ENCODE data around the gene MPHOSPH9. TPM values are rescaled to one million over a fixed set of nuclear protein-coding genes. Genes with fewer than 3 reads are reported as not detected.

Gene MPHOSPH9
- total RNA-seq, 4 donors from 2014 or later = 14.2 to 25.3 (median 15.1) TPM

- H3K9me3 ChIP-seq = no peaks in the 10 kb centered on the region
- WGBS = 90% methylated on average over 17 of the region's 19 CpGs
- DNase-seq (ENCODE audit: extremely low spot score) = no peak
- peaks cover 24 to 36% (median 35%) of the 10 kb centered on the region in 4 donors for H3K4me1 ChIP-seq
- peaks cover 17 to 50% (median 44%) of the 10 kb centered on the region in 4 donors for H3K36me3 ChIP-seq
- TF ChIP-seq POLR2A (IDR thresholded peaks at IDR 0.05; ENCODE audit: low read depth) (no peak), POLR2AphosphoS5 (IDR thresholded peaks at IDR 0.05) (no peak), EP300 (IDR thresholded peaks at IDR 0.05) (no peak)
- TF ChIP-seq, protein P1, sequence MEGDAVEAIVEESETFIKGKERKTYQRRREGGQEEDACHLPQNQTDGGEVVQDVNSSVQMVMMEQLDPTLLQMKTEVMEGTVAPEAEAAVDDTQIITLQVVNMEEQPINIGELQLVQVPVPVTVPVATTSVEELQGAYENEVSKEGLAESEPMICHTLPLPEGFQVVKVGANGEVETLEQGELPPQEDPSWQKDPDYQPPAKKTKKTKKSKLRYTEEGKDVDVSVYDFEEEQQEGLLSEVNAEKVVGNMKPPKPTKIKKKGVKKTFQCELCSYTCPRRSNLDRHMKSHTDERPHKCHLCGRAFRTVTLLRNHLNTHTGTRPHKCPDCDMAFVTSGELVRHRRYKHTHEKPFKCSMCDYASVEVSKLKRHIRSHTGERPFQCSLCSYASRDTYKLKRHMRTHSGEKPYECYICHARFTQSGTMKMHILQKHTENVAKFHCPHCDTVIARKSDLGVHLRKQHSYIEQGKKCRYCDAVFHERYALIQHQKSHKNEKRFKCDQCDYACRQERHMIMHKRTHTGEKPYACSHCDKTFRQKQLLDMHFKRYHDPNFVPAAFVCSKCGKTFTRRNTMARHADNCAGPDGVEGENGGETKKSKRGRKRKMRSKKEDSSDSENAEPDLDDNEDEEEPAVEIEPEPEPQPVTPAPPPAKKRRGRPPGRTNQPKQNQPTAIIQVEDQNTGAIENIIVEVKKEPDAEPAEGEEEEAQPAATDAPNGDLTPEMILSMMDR (IDR thresholded peaks at IDR 0.05) = no peak
- H3K4me3 ChIP-seq = no peak overlapping the region
- no peak overlapping the region for H3K27ac ChIP-seq (replicated peaks in 1 of 4)
- intact Hi-C loops (cut with DNase I) = no loop called here
- H3K27me3 ChIP-seq = no peaks in the 10 kb centered on the region
Observed at GRCh38 chr12:123266679-123267277, 33.8 kb upstream of the MPHOSPH9 start.

DNA sequence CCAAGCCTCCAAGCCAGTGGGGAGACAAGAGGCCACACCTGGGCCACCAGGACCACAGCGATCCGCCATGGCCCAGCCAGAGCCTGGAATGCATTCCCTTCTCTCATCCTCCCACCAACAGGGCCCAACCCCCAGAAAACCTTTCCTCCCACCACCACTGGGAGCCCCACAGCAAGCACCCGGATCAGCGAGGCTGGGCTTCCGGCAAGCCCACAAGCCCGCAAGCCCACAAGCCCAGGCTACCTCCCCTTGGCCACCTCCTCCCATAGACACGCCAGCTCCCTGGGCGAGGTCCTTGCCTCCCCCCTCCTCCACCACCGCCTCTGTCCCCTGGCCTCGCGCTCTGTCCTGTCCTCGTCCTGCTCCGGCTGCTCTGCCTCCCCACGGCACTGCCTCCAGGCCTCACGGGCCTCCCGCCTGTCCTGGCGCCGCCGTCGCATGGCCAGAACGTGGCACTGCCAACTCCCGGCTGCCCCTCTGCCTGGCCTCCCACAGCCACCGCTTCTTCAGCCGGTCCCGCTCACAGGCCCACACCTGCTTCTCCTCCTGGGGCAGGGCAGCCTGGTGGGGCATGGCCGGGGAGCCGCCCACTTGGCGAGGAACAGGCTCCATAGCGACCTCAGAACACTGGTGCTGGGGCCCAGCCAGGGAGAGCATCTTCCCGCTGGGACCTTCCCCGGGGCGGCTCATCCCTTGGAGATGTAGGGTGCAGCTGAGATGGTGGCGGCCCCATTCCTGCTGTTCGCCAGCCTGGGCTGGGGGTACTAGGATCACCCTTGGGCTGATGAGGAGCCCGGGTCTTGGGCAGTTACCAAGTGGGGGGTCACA, 33.1 kb upstream of the MPHOSPH9 start:
- peaks cover 24 to 36% (median 35%) of the 10 kb centered on the region in 4 donors for H3K4me1 ChIP-seq
- no peaks in the 10 kb centered on the region for H3K27me3 ChIP-seq
- intact Hi-C loops (cut with DNase I) = no loop called here
- DNase-seq (ENCODE audit: extremely low spot score) = no peak
- H3K36me3 ChIP-seq = peaks cover 22 to 58% (median 51%) of the 10 kb centered on the region in 4 donors
- WGBS = 80% methylated on average over 21 of the region's 35 CpGs
- TF ChIP-seq POLR2A (IDR thresholded peaks at IDR 0.05; ENCODE audit: low read depth) = no peak
- no peak for TF ChIP-seq POLR2AphosphoS5 (IDR thresholded peaks at IDR 0.05)
- TF ChIP-seq EP300 (IDR thresholded peaks at IDR 0.05) = no peak
- TF ChIP-seq, protein P1 (IDR thresholded peaks at IDR 0.05) = no peak
- no peaks in the 10 kb centered on the region for H3K9me3 ChIP-seq
- H3K4me3 ChIP-seq = no peak overlapping the region
- no peak overlapping the region for H3K27ac ChIP-seq (replicated peaks in 1 of 4)

DNA sequence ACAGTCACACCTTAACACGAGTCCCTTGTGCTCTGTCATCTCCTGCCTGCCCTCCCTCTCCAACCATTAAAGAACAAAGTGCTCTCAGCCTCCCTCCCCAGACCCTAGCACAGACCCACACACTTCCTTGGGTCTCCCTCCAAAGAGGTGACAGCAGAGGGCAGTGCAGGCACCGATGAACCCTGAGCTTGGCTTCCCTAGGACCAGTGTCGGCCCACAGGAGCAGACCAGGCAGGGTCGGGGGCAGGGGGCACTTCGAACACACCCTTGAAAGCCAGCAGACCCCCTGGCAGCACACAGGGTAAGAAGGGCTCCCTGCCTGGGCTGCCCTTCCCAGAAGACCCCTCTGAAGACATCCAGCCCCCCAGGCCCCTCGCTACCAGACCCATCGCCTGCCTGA, 31.7 kb upstream of the MPHOSPH9 start:
- no peaks in the 10 kb centered on the region for H3K27me3 ChIP-seq
- WGBS = 68% methylated on average over 3 of the region's 7 CpGs
- no peak overlapping the region for H3K4me3 ChIP-seq
- no peaks in the 10 kb centered on the region for H3K9me3 ChIP-seq
- H3K4me1 ChIP-seq = peaks cover 17 to 25% (median 24%) of the 10 kb centered on the region in 4 donors
- H3K36me3 ChIP-seq = peaks cover 22 to 71% (median 64%) of the 10 kb centered on the region in 4 donors
- intact Hi-C loops (cut with DNase I) = no loop called here
- TF ChIP-seq, protein P1 (IDR thresholded peaks at IDR 0.05) = peak in 1 of 3 experiments; percentile 8
- TF ChIP-seq POLR2A (IDR thresholded peaks at IDR 0.05; ENCODE audit: low read depth) (no peak), EP300 (IDR thresholded peaks at IDR 0.05) (no peak), POLR2AphosphoS5 (IDR thresholded peaks at IDR 0.05) (no peak)
- H3K27ac ChIP-seq (replicated peaks in 1 of 4) = no peak overlapping the region
- no peak for DNase-seq (ENCODE audit: extremely low spot score)

DNA sequence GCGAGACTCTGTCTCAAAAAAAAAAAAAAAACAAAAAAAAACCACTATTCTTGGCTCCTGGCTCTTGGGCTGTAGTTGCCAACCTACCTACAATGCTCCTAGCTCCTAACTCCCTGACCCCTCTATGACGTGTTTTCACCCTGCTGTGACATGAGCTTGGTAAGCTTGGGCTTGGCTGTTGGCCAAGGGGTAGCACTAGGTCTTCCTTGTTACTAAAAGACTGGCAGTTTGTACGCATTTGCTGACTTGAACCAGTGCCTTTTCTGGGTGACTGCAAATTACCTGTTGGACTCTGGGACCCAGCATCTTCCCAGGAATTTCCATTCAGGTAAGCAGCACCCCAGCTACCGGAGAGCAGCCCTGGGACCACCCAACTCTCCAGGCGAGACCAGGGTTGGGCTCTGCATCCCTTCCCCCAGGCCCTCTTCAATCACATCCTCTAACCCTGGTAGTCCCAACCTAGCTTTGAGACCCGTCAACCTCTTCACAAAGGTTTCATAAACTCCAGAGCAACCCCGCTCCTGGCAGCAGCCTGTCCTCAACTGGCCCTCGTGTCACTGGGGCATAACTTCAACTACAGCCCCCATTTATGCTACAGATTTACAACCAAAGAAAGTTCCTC, 30.4 kb upstream of the MPHOSPH9 start:
- Histone ChIP-seq H3K9me3 (no peaks in the 10 kb centered on the region), H3K36me3 (peaks cover 30 to 83% (median 77%) of the 10 kb centered on the region in 4 donors), H3K4me1 (peaks cover 3 to 13% (median 11%) of the 10 kb centered on the region in 4 donors), H3K27me3 (no peaks in the 10 kb centered on the region), H3K27ac (replicated peaks in 1 of 4) (no peak overlapping the region), H3K4me3 (no peak overlapping the region)
- DNase-seq (ENCODE audit: extremely low spot score) = no peak
- TF ChIP-seq EP300 (IDR thresholded peaks at IDR 0.05) = no peak
- TF ChIP-seq, protein P1 (IDR thresholded peaks at IDR 0.05) = no peak
- TF ChIP-seq POLR2A (IDR thresholded peaks at IDR 0.05; ENCODE audit: low read depth) = no peak
- TF ChIP-seq POLR2AphosphoS5 (IDR thresholded peaks at IDR 0.05) = no peak
- intact Hi-C loops (cut with DNase I) = no loop called here
- WGBS = 88% methylated on average over 8 of the region's 8 CpGs
